Stimulated activated CD4-positive, alpha-beta T cell treated with anti-CD3 and anti-CD28 coated beads, Interleukin-2, amount 100 ng/mL, for 48 hours (primary cell): ENCODE measurements around the gene RPL3.

ENCODE experiments used
- DNase-seq, 2 donors: peaks; one replicate each; pipeline ENCODE4 v3.0.0-alpha.2; 2020

The RPL3 gene

DNA sequence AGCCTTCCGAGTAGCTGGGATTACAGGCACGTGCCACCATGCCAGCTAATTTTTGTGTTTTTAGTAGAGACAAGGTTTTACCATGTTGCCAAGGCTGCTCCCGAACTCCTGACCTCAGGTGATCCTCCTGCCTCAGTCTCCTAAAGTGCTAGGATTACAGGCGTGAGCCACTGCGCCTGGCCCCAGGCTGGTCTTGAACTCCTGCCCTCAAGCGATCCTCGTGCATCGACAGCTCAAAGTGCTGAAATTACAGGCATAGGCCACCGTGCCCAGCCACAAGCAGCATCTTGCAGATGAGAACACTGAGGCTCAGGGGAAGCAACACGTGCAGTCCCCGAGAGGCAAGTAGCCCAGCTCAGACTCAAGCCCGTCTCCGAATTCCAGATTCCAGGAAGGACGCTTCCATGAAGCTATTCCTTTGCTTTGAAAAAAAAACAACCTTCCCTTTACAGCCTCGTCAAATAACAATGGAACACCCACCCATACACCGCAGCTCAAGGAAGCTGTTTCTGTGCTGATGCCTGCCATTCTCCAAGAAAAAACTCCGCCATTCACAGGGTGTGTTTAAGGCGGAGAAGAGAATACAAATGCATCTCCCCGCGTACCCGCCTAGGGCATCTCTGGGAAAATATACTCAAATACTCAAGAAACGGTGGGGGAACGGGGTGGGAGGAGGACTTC lies 40.1 kb downstream of the RPL3 start:
- DNase-seq = no peak

DNA sequence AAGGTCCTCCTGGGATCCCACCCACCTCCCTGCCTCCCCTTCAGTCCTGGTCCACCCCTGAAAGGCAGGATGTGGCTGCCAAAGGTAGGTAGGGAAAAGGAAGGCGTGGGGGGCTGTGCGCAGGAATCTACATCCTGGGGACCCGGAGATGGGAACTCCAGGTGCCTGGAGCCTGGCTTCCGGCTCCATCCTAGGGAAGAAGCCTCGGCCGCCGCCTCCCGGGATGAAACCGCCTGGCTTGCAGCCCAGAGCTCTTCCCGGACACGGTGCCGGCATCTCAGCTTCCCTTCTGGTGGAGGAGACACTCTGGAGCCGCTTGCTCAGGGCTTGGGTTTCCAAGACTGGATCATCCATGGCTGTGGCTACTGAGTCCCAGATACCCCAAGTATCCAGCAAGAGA lies 41.4 kb downstream of the RPL3 start:
- no peak for DNase-seq

- no peak for DNase-seq
Measured at GRCh38 chr22:39277142-39277607, 42.2 kb downstream of the RPL3 start.

DNA sequence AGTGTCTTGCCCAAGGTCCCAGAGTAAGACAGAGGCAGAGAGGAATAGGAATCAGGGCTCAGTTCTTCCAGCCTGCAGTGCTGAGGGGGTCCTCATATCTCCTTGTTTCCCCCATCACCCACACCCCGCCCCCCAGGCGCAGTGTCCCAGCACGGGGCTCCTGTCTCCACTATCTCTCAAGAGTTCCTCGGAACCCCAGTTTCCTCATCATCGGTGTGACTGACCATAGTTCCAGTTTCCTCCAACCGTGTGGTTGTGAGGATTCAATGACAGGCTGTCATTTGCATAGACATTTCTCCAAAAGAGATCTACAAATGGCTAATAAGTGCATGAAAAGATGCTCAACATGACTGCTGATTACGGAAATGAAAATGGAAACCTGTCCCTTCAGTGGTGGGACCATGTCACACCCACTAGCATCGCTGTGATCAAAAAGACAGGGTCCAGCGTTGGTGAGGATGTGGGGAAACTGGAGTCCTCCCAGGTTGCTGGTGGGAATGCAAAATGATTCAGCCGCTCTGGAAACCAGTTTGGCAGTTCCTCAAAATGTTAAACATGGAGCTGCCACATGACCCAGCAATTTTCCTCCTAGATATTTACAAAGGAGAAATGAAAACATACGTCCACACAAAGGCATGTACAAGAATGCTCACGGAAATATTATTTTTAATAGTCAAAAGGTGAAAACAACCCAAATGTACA lies 42.8 kb downstream of the RPL3 start:
- no peak for DNase-seq

GRCh38 chr22:39275814-39276439 lies 43.5 kb downstream of the RPL3 start:
- DNase-seq = no peak

GRCh38 chr22:39273950-39274887 lies 45.2 kb downstream of the RPL3 start:
- no peak for DNase-seq

- DNase-seq = no peak
Measured at GRCh38 chr22:39270792-39271191, 48.6 kb downstream of the RPL3 start.

DNA sequence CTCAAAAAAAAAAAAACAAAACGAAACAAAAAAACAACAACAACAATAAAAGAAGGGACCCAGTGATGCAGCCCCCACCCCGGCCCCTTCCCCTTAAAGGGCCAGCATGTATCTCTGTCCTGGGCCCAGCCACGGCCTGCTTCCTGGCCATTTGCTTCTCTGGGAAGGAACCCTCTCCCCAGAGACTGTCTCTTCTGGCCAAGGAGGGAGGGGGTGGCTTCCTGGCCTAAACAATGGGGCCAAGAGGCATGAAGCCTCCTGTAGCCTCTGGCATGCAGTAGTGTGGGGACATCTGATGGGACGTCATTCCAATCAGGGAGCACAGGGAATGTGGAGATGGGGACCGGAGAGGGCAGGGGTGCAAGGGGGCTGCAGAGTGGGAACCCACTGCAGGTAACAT lies 49.1 kb downstream of the RPL3 start:
- DNase-seq = no peak

- no peak for DNase-seq
Measured at GRCh38 chr22:39269095-39269790, 50.2 kb downstream of the RPL3 start.

DNA sequence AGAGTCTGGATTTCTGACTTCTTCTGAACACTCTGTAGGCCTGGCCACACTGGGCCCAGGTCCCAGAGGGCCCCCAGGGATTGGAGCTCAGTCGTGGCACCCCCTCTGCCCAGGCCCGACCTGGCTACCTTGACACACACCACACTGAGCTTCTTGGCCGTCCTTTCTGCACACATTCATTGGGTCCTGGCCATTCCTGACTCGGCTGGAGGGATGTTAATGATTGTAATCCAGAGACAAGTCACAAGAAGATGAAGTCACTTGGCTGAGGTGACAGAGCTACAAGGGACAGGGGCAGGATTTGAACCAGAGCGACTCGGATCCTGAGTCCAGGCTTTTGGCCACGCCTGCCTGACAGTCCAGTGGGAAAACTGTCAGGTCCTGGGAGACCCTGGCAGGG lies 50.8 kb downstream of the RPL3 start:
- DNase-seq = no peak

DNA sequence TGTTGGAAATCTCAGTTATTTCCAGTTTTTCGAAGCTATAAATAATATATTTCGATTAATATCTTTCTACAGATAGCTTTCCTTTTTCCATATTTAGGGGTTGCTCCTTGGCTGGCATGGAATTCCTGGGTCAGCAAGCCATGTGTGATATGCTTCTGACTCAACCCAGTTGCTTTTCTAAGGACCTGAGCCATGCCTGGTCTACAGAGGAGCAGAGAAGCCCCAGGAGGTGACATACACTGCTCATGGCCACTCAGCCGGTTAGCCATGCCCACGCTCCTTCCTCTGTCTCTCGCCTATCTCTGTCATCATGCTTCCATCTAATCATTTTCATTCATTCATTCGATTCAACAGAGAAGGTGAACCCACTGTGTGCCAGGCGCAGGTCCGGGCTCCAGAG lies 51.4 kb downstream of the RPL3 start:
- DNase-seq = no peak

DNA sequence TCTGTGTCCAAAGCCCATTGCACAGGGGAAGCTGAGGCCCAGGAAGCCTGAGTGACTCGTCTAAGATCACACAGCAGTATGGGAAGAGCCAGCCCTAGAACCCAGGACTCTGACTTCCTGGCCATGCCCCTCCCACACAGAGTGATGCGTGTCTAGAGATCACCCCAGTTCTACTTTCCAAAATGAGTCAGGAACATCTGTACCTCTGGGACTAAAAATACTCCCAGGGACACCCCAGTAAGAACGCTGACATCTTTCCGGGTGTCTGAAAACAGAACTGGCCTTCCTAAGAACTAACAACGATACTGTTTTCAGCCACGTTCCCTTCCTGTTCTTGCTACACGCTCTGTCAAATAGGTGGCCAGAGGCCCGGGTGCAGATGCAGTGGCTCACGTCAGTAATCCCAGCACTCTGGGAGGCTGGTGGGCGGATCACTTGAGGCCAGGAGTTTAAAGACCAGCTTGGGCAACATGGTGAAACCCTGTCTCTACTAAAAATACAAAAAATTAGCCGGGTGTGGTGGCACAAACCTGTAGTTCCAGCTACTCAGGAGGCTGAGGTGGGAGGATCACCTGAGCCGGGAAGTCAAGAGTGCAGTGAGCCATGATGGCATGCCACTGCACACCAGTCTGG lies 52.9 kb downstream of the RPL3 start:
- no peak for DNase-seq

- no peak for DNase-seq
Measured at GRCh38 chr22:39265143-39265886, 54.1 kb downstream of the RPL3 start.

DNA sequence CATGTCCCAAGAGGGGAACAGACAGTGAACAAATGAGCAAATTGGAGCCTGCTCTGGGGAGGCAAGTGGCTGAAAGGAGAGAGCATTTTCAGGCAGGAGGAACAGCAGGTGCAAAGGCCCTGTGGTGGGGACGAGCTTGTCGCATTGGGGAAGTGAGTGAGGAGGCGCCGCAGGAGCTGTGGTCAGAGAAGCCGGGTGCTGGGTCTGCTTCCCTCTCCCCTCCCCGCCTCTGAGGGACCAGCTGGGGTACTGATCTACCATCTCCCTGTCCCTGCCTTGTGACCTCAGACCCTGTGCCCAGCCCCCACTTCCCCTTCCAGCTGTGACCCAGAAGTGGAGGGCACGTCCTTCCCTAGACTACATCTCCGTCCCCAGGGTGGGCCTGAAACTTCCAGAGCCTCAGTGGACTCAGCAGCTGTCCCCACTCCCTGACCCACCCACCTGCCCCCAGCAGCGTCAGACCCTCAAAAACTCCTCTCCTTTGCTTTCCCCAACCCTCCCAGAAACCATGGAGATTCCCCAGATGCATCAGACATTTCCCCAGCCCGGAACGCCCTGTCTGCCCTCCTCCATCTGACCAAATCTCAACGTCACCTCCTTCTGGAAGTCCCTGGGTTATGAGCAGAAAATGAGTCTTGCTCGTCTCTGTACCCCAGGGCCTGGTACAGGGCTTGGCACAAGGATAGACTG lies 54.9 kb downstream of the RPL3 start:
- DNase-seq = no peak

- no peak for DNase-seq
Measured at GRCh38 chr22:39263626-39264348, 55.6 kb downstream of the RPL3 start.
